GM19438 (cell line): Measurements from ENCODE around the gene PNLIPRP2.

Source experiments
- ATAC-seq: cut with Tn5 transposase; IDR thresholded peaks from one replicate; pipeline ENCODE4 v1.9.1; 2021; ENCODE audit warnings: low read depth; ENCODE audit not compliant: unreplicated experiment

PNLIPRP2 gene

DNA sequence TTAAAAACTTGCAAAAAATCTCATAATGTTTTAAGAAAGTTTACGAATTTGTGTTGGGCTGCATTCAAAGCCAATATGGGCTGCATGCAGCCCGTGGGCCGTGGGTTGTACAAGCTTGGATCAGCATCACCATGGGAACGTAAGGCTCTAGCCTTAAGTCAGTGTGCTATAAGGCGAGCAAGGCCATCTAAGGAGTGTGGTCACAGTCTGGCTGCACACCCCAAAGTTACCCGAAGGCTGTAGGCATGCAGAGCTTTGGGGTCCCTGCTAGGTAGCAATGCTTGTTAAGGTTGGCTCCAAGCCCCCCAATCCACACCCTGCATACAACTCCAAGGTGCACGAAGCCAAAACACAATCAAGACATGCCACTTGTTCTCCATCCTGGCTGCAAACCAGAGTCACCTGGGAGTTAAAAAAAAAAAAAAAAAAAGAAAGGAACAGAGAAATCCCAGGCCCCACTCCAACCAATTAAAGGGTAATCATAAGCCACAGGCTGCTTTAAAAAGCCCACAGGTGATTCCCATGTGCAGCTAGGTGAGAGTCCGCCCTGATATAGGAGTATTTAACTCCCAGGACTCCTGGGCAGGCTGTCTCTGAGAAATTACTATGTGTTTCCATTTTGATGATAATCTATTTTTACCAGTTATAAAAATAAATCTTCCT, 8.5 kb upstream of the PNLIPRP2 start:
- no peak for ATAC-seq

DNA sequence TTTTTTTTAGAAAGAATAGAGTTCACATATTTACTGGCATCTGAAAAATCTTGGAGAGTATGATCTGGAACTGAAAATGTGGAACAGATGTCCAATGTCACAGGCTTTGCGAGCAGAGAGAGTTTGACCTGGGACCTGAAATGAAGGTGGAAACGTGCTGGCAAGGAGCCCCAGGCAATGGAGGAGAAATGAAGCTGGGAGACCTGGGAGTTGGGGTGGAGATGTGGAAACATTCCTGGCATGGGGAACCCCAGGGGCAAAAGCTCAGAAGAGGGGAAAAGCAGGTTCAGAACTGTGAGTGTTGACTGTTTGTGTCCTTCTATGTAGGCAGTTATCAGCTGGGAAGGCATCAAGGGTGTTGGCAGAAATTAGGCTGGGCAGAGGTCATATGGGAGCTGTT, 7.3 kb upstream of the PNLIPRP2 start:
- no peak for ATAC-seq

DNA sequence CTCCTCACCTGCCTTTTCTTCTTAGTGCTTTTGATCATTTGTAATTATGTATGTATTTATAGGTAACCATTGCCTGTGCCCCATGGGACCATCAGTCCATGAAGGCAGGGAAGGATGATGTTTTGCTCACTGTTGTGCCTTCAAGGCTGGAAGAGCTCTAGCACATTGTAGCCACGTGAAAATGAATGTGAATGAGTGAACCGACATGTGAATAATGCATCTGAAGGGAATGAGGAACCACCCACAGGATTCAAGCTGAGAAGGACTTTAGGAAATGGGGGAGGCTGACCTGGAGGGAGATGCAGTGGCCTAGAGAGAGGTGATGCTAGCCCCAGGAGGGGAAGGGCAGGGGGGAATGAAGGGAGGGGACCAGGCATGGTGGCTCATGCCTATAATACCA, 6.0 kb upstream of the PNLIPRP2 start:
- ATAC-seq: no peak

DNA sequence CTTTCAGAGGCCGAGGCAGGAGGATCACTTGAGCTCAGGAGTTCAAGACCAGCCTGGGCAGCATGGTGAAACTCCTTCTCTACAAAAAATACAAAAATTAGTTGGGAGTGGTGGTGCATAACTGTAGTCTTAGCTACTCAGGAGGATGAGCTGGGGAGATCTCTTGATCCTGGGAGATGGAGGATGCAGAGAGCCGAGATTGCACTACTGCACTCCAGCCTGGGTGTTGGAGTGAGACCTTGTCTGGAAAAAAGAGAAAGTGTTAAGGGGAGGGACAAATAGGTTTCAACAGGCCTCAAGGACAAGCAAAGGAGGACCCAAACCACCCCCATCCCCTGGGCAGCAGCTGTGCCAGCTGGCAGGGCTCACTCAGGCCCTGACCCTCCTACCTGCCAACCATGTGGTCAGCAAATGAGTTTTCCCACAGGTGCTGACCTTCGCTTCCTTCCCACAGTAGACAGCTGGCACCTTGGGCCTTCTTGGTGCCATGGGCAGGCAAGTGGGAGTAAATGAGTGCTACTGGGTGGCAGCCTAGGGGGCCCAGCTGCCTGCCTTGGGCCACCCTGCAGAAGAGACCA, 5.5 kb upstream of the PNLIPRP2 start:
- ATAC-seq: no peak

DNA sequence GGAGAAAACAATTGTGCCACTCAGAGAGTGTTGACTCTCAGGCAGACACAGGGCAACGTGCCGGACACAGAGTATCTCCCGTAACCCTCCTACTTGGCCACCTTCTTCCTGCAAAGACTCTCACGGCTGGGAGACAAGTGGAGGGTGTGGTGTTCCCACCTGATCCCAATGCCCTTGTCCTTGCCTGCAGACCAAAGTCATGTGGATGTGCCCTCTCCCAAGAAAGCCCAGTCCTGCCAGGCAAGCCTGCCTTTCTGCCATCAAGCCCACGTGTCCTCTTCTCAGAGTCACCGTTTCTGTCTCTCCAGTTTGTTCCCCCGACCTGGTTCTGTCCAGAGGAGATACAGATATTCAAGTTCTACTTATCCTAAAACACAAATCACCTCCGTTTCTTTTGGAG, 723 bp downstream of the PNLIPRP2 start:
- ATAC-seq: no peak

DNA sequence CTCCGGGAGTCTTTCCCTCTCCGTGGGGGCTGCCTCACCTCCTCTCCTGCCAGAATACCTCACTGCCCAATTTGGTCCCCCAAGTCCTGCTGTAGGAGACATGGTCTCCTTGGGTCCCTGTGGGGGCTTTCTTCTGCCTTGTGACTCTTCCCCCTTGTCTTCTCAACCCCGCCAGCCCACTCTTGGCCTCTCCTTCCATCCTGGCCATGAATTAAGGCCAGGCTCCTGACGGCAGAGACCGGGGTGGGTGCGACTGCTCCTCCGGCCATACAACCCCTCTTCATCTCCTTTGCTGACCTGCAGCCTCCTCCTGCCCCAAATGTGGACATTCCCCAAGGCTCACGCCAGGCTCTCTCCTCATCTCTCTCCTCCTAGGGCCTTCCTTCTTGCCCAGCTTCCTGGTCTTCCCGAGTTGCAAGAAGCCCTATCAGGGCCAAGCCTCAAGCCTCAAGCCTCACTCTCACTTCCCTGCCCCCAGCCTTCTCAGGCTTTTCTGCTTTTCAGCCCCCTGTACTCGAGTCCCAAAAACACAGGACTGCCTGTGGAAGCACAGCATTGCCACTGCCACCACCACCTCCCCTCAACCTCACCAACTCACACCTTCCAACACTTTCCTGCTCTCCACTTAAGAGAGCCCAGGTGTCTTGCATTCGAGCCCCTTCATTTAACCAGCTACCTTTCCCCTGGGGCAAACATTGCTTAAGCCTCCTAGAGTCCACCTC, 1.3 kb downstream of the PNLIPRP2 start:
- ATAC-seq: no peak

DNA sequence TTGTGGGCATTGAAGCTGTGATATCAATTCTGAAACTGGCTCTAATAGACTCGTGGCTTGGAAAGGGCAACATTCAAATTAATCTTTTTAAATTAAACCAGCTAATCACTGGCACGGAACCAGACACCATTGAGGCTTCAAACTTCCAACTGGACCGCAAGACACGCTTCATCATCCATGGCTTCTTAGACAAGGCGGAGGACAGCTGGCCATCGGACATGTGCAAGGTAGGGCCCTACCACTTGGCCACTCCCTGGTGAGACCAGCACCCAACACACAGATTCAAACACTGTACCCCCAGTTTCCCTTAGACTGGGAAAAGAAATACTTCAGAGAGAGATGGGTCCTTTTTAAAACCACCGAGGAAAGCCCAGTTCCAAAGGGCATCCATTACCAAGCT, 5.1 kb downstream of the PNLIPRP2 start:
- no peak for ATAC-seq

DNA sequence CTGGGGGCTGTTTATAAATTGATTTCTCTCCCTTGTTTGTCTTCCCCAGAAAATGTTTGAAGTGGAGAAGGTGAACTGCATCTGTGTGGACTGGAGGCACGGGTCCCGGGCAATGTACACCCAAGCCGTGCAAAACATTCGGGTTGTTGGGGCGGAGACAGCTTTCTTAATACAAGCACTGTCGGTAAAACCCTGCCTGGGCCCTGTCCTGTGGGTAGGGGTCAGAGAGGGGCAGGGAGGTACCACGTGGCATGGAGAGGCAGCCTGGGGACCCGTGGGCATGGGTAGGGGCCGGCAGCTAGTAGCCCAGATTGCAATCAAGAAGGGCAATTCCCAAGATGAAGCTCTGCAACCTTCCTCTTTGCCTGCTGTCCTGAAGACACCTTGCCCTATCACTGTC, 6.1 kb downstream of the PNLIPRP2 start:
- ATAC-seq: no peak

DNA sequence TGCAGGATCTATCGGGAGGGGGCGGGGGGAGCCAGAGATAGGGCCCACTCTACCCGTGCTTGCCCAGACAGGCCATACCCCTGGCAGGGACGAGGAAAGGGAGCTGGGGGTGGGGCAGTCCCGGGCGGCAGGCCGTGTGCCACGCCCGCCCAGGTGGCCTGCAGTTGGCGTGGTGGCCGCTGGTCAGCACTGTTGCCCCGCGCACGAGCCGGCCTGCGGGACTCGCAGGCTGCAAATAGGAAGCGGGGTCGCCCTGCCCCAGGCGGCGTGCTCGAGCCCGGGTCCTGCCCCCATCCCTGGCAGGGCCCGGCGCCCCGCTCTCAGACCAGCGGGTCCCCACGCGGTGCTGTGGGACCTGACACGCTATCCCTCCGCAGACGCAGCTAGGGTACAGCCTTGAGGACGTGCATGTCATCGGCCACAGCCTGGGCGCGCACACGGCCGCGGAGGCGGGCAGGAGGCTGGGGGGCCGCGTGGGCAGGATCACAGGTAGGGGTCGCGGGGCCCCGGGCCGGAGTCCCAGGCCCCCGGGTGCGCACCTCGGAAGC, 6.7 kb downstream of the PNLIPRP2 start:
- no peak for ATAC-seq

DNA sequence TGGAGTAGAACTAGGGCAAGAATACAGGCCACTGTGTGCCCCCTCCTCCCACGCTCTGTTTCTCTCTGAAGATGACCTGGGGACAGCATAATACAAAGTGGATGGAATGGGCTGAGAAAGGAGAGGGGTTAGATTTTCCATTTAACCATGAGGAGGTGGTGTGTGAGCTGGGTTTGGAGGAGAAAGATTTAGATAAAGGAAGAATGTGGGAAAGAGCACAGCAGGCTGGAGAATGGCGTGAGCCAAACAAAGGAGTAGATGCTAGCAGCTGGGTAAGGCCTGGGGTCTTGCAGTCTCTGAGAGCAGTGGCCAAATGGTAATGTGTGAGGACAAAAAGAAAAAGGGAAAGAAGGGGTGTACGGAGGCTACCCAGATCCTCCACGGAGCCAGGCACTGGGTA, 8.6 kb downstream of the PNLIPRP2 start:
- ATAC-seq: no peak

DNA sequence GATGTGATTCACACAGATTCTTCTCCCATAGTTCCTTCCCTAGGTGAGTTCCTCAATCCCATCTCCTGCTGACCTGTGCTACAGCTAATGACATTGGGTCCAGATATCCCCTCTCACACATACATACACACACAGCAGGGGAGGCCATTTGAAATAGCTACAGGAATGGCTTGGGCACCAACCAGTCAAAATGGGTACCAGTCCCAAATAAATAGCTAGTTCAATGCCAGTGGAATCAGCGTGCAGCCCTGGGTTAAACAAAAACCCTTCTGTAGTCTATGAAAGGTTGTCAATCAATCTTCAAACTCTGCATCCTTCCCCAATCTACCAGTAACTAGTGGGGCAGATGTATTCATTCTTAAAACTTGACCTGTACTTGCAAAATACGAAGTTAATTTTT, 9.3 kb downstream of the PNLIPRP2 start:
- no peak for ATAC-seq

DNA sequence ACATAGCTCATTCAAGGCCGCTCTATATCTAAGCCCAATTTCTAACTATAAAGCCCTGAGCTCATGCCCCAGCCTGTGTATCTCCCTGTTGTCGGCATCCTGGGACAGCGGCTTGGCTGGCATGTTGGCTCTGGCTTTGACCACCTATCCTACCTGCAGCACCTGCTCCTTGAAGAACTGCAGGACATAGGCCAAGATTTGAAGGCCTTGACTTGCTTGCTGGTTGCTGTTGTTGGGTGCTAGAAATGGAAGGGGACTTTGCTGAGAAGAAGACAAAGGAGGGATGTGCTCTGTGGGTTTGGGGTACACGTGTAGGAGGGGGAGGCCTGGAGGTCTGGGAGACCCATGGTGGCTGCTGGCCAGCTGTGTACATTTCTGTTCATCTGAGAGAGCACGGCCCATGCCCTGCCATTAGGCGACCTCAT, 11.1 kb downstream of the PNLIPRP2 start:
- ATAC-seq: no peak

DNA sequence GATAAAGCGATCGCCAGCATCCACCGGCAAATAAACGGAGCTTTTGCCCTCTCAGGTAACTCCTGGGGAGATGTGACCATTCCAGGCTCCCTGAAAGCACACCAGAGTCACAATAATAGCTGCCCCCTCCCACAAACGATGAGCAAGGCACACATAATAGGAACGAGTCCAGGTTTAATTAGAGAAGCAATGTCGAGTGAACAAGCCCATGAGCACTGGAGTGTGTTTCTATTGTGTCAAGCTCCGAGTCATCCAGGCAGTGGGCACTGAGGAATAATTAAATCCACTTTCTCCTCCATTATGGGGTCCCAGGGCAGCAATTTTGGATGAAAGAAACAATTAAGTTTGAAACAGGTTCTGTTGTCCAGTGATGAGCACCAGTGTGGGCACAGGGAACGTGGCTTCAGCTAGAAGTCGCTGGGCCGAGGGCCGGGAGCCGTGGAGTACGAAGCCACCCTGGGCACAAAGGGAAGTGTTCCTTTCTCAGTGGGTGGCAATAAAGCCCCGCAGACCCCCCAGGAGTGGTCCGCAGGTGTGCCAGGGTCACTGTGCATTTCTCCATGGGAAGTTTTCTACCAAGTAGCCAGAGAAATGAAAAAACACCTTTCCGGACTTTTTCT, 12.0 kb downstream of the PNLIPRP2 start:
- no peak for ATAC-seq

DNA sequence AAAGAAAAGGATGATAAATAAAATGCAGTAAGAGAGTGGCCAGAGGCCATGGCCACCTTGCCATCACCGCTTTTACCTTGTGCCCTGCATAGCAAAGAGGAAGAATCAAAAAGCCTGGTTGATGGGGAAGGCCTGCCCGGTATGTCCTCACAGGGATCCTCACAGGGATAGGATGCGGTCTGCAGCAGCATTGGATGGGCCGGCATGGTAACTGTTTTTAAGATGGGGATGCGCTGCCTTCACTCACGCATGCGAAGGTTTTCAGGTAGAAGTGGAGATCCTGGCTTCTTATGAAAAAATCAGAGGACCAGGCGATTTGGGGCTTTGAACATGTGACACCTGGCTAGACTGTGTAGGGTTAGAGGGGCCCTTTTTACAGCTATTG, 12.5 kb downstream of the PNLIPRP2 start:
- no peak for ATAC-seq

DNA sequence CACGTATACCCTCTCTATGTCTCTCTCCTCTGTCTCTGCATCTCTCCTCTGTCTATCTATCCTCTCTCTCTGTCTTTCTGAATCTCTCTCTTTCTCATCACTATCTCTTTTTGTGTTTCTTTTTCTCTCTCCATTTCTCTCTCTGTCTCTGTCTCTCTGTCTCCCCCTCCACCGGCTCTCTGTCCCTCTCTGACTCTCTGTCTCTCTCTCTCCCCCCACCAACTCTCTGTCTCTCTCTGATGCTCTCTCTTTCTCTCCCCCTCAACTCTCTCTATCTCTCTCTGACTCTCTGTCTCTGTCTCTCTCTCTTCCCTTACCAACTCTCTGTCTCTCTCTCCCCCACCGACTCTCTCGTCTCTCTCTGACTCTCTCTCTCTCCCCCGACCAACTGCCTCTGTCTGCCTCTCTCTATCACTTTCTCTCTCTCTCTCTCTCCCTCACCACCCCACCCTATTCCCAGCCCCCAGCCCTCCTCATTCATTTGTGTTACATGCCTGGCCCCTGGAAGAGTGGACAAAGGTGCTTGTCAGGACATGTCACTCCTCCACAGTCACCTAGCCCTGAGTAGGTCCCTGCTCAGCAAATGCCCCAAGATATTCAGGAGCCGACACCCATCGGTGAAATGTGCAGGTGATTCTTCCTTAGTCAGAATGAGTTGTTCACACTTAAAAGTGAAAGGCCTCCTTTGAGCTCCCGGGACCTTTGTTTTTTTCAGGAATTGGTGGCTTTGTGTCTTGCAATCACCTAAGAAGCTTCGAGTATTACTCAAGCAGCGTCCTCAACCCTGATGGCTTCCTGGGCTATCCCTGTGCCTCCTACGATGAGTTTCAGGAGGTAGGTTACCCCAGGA, 13.6 kb downstream of the PNLIPRP2 start:
- ATAC-seq: no peak

DNA sequence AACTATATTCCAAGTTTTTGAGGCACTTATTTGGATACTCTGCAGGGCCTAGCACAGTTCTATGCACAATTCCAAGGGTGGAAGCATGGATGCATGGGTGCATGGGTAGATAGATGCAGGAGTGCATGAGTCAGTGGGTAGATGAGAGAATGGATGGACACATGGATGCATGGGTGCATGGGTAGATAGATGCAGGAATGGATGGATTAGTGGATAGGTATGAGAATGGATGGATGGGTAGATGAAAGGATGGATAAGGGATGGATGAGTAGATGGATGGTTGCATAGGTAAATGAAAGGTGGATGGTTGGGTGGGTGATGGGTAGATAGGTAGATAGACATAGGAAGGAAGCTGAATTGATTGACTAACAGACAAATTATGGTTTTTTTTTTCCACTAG, 15.6 kb downstream of the PNLIPRP2 start:
- ATAC-seq: no peak

DNA sequence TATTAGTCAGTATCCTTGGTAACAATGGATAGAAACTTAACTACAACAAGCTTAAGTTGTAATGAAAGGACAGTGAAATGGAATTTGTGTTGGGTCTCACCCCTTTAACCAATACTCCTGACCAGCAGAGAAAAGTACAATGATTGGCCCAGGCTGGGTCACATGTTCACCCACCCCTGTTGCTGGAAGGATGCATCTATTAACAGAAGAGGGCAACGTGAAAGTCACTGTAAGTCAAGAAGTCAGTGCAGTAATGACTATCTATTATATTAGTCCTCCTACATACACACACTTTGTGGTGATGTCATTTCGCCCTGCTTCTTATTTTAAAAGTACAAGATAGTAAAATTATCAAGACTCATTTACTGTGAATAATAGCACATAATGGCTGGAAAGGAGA, 16.2 kb downstream of the PNLIPRP2 start:
- no peak for ATAC-seq

DNA sequence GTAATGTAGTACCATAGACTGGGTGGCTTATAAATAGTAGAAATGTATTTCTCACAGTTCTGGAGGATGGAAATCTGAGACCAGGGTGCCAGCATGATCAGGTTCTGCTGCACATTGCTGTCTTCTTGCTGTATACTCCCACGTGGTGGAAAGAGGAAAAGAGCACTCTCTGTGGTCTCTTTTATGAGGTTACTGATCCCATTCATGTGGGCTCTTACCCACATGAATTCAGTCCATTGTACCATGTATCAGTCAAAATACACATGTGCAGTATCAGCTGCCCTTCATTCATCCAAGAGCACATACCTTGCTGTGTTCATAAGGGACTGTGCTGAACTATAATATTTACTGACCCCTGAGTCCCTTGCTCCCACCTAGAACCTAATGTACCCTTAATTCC, 17.1 kb downstream of the PNLIPRP2 start:
- no peak for ATAC-seq

DNA sequence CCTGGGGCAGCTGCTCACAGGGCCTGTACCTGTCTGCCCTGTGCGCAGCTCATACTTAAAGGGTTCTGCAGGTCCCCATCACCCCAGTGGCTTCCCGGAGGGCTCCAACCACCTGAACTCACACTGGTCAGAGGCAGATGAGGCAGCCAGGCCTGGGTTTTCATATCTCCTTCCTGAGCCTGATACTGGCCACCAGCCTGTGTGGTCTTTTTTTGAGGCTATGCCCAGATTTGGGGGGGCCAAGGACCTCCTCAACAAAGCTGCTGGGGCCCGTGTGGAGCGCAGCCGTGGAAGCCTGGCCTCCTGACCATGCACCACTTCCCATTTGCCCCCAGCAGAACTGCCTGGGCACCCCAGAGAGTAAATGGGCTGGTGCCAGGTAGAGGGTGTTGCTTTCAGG, 25.7 kb downstream of the PNLIPRP2 start:
- ATAC-seq: no peak

DNA sequence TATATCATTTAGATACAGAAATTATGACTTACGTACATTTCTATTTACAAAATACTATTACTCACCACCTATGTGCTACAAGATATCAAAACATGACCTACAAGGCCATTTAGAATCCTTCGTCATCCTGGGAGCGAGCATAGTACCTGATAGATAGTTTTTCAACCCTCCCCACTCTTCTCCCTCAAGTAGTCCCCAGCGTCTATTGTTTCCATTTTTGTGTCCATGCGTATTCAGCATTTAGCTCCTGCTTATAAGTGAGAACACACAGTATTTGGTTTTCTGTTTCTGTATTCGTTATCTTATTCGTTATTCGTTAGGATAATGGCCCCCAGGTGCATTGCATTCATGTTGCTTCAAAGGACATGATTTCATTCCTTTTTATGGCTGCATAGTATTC, 28.1 kb downstream of the PNLIPRP2 start:
- ATAC-seq: no peak

DNA sequence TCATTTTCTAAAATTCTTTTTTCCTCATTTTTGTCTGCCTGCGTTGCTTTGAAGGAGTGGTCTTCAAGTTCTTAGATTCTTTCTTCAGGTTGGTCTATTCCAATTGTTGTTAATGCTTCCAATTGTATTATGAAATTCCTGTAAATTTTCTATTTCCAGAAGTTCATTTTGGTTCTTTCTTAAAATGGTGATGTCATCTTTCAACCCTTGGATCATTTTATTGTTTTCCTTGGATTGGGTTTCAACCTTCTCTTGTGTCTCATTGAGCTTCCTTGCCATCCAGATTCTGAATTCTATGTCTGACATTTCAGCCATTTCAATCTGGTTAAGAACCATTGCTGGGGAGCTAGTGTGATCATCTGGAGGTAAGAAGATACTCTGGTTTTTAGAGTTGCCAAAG, 33.1 kb downstream of the PNLIPRP2 start:
- no peak for ATAC-seq
